ENCODE measurements around the gene ARHGAP22.

GRCh38 chr10:48548531-48549135 lies 56.2 kb downstream of the ARHGAP22 start:
- TF ChIP-seq POLR2A (IDR thresholded peaks at IDR 0.05; ENCODE audit: low read length): no peak
- TF ChIP-seq GATA1 (IDR thresholded peaks at IDR 0.05; ENCODE audit: low read depth, low read length): no peak
